Measurements from ENCODE around the gene INHBB.
"Not testable (repeated sequence)": the region's sequence is repeated elsewhere in the genome, so short reads cannot be mapped to it uniquely, and the experiment has no call there.

The INHBB gene

DNA sequence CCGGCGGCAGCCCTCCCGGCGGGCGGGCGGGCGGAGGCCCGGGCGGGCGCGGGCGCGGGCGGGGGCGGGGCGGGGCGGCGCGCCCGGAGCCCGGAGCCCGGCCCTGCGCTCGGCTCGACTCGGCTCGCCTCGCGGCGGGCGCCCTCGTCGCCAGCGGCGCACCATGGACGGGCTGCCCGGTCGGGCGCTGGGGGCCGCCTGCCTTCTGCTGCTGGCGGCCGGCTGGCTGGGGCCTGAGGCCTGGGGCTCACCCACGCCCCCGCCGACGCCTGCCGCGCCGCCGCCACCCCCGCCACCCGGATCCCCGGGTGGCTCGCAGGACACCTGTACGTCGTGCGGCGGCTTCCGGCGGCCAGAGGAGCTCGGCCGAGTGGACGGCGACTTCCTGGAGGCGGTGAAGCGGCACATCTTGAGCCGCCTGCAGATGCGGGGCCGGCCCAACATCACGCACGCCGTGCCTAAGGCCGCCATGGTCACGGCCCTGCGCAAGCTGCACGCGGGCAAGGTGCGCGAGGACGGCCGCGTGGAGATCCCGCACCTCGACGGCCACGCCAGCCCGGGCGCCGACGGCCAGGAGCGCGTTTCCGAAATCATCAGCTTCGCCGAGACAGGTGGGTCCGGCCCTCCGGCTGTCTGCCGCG, at the start of gene INHBB:
Gene INHBB, plus strand, starts transcription at position 111 of the 641 bp plus-strand sequence. Its CDS starts 53 bp downstream, at position 164.
- no peak for DNase-seq

DNA sequence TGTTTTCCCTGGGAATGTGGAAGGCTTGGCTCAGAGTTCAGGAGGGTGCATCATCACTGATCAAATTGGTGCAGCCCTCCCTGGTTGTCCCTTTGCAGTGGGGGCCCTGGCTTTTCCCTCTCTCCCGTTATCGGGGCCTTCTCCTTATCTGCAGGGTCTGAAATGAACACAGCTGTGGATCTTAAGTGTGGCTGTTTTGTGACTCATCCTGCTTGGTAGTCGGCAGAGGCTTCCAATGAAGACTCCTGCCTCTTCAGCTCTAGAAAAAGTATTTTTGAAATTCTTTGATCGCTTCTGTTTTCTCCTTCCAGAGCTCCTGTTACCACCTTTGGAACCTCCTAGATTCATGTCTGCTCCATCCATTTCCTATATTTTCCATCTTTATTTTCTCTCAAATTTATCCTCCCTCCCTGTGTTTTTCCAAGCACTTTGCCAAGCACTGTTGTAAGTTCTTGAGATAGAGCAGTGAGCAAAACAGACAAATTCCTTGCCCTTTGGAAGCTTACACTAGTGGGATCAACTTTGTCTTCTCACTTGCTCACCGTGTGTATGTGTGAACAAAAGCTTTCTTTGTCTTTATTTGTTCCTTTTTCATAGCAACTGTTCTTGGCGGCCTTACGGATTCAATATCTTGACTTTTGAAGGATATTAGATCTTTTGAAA, 47.6 kb upstream of the INHBB start:
- no peak for DNase-seq

DNA sequence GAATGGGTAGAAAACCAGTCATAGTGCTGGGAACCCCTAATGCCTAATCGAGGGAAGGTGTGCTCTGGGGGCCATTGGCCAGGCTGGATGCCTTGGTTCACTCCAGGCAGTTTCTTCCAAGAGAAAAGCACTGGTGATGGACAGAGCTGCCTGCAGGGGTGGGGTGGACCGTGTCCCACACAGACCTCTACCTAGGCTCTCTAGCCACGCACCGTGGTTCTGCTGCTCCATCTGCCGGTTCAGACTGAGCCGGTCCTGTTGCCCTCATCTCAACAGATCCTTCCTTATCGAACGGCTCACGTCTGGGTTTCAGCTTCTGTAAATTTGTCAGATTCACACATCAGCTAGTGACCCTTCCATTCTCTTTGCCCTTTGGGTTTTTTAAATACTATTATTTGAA, 46.9 kb upstream of the INHBB start:
- no peak for DNase-seq

DNA sequence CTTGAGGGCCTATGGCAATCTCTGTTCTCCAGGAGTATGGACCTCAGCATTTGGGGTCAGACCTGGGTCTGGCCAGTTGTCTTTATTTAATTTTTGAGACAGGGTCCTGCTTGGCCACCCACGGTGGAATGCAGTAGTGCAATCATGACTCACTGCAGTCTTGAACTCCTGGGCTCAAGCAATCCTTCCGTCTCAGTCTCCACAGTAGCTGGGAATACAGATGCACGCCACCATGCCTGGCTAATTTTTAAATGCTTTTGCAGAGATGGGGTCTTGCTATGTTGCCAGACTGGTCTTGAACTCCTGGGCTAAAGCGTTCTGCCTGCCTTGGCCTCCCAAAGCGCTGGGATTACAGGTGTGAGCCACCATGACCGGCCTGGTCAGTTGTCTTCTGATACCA, 46.4 kb upstream of the INHBB start:
- DNase-seq: no peak

DNA sequence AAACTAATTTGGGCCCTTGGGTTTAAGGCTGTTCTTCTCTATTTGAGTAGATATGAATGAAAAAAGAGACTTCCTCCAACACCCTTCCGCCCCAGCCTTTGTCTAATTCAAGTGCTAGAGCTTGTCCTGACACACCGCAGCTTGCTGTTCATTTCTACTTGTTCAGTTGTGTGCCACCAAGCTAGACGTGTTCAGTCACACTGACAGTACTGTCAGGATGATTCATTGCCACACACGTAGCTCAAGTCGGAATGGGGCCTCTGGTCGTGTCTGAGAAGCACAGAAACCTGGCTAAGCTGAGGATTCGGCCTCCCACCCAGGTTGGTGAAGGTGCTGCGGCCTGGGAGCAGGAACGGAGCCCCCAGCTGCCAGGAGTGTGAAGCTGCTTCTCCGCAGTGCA, 45.6 kb upstream of the INHBB start:
- DNase-seq: no peak

DNA sequence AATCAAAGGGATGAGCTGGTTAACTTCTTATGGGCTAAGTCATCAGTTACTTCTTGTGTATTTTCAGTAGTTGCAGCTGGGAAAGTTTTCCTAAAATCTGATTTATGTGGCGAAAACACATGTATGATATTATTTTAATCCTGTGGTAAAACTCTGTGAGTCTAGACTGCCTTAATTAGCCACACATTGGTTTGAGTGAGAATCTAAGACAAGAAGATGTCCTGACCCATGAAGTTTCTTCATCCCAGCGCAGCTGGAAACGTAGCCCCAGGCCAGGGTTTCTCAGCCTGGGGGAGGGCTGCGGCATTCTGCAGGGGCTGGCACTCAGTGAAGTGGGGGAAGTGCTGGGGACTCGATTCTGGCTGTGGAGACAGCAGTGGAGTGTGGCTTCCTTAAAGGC, 44.7 kb upstream of the INHBB start:
- DNase-seq: no peak

DNA sequence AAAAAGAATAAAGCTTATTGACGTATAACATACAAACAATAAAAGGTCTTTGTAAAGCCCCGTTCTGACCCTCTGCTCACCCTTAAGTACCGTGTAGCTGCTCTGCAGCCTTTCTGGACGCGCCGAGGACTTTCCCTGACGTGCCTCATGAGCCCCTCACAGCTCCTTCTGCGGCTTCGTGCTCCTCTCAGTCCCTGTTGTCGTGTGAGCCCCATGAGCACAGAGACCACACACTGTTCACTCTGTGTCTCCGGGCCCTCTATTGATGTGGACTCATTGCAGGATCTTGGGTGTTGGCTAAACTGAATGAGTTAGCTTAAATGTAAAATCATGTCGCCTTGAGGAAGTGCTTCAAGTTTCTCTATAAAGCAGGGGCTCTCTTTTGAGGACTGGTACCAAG, 43.6 kb upstream of the INHBB start:
- DNase-seq: no peak

DNA sequence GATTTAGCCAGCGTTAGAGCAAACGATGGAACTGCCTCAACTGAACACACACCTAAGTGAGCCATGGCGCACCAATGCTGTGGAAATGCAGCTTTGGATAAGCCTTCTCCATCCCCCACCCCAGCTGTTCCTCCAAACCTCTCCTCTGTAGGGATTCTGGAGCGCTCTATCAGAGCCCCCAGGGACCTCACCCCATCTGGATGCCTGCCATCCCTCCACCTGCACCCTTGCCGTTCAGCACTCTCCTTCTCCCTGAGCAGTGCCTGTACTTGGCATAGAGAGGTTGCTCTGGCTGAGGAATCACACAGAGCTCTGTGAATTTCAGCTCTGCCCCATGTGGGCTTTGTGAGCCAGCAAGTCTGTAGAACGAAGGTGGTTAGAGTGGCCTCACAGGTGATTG, 42.8 kb upstream of the INHBB start:
- peak; percentile 63 for DNase-seq

DNA sequence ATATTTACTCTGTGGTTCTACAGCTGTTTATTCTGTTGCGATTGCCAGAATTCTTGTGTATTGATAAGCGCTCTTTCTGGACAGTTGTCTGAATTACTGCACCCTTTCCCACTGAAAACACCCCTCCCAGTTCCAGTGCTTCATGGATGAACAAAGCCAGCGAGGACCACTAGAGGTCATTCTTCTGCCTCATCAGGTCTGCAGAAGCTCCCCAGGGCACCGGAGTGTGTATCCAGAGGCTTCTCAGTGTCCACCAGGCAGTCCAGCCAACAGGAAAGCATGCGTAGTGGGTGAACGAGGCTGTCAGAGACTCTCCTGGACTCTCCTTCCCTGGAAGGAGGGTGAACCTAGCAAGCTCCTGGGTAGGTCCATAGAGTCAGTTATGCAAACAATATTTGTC, 40.6 kb upstream of the INHBB start:
- DNase-seq: no peak

DNA sequence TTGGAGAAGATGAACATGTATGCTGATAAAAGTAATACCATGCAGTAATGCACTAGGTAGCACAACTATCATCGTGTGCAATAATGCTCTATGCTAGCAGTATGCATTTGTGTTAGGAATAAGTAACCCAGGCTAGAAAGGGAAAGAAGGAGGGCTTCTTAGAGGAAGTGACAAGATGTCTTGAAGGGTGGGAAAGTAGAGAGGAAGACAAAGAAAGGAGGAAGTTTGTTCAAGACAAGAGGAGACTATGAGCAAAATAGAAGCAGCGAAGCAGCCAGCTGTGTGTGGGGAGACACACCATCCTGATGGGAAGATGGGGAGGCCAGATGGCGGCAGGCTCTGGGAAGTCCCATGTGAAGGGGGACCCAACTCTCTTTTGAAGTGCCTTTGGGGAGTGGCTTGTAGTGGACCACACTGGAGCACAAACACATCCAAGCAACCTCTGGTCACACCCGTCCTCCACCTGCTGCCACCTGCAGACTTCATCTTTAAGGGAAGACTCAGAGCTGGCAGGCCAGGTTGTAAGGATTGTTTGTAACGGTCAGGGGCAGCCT, 39.9 kb upstream of the INHBB start:
- no peak for DNase-seq

DNA sequence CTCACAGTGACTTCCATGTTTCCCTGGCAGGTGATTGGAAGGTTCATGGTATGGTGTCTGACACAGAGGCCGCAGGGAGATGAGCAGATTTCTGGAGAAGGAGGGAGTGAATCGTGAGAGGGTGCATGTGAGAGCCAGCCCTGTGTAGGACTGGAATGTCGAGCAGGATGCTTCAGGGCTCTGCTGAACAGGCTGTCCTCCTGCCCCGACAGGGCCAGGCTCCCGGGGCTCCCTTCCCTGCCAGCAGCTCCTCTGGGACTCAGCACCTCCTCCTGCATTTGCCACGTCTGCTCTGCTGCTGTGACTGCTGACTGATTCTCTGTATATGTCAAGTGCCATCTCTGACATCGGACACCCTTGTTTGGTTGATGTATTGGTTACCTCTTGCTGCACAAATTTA, 38.5 kb upstream of the INHBB start:
- DNase-seq: no peak

DNA sequence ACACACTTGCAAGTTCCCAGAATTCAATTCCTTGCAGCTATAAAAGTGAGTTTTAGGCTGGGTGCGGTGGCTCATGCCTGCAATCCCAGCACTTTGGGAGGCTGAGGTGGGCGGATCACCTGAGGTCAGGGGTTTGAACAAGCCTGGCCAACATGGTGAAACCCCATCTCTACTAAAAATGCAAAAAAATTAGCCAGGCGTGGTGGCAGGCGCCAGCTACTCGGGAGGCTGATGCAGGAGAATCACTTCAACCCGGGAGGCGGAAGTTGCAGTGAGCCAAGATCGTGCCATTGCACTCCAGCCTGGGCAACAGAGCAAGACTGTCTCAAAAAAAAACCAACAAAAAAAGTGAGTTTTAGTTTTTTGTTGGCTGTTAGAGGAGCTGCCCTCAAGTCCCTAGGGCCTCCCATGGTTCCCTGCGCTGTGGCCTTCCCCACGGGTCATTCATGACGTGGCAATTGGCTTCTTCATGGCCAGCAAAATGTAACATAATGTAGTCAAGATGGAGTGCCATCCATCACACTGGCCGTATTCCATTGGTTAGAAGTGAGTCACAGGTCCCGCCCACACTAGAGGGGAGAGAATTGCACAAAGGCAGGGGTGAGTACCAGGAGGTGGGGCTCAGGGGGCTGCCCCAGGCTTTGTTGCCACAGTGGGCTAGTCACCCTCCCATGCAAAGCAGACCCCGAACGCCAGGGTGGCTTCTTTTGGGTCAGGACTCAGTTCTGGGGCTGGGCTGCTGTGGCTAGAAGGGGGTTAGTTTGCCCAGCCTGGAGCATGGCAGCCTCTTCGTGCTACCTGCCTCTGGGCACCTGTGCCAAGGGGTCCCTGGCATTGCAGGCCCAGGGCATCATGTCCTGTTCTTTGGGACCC, 37.7 kb upstream of the INHBB start:
- no peak for DNase-seq

DNA sequence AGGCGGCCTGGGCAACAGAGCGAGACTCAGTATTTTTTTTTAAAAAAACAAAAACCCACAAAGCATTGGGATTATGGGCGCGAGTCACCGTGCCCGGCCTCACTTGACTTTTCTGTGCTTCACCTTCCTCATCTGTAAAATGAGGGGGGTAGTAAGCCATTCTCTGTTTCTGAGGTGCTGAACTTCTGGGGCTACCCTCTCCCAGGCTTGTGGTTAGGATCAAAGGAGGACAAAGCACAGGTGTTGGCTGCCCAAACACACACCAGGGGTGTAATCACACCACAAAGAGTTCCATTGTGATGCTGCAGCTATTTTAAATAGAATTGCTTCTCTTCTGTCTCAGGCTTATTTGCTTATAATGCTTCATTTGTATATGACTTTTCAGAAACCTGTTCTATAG, 35.8 kb upstream of the INHBB start:
- DNase-seq: no peak

DNA sequence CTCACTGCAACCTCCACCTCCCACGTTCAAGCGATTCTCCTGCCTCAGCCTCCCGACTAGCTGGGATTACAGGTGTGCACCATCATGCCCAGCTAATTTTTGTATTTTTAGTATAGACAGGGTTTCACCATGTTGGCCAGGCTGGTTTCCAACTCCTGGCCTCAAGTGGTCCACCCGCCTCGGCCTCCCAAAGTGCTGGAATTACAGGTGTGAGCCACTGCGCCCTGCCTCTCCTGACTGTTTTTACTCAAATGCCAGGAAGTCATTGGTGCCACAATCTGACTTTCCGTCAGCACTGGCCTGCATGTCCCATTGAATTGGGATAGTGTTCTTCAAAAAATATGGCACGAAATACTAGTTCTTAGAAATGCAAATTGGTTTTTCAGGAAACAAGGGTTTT, 35.1 kb upstream of the INHBB start:
- DNase-seq: not testable (repeated sequence)

DNA sequence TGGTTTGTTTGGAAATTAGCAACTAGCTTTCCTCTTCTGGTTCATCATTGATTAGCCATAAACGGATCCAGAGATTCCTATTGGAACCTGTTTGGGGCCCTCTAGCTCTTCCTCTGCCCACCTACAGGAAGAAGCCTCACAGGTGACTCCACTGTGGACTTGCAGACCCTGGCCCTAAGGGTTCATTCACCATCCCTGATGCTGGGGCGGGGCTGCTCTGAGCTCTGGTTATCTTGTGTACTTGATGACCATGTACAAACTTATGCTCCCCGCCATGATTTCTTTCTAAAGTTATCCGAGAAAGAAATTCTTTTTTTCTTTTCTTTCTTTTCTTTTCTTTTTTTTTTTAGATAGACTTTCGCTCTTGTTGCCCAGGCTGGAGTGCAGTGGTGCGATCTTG, 33.9 kb upstream of the INHBB start:
- DNase-seq: no peak

DNA sequence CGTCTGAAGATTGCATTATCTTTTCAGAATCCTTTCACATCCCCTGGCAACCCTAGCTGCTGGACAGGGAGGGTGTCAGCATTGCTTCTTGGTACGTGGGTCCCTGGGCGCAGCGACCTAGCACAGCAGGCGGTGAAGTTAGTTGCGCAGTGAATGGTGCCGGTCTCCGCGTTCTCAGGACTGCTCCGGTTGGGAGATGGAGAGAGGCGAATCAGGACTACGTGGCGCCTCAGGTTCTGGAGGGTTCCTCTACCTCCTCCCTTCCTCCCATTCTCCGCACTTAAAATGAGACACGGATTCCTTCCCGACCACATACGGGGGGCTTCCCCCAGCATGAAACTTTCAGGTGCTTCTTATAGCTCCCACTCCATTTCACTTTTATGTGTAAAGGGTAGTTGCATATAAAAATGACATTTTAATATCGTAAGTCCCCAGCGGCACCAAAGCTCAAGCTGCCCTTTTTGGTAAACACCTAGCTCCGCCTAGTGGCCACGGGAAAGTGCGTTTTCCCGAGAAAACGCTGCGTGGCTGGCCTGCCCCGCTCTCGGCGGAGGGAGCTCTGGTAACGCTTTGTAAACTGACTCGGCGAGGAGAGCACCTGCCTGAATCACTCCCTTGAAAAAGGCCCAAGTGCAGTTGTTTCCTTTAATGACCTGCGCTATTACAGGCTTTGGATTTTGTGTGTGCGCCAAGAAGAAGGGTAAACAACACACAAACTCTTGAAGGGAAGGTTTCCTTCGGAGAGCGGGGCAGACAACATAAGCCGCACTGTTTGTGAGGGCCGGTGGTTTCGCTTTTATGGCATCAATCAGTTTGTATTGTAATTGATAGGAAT, 32.9 kb upstream of the INHBB start:
- DNase-seq: peak; percentile 78

DNA sequence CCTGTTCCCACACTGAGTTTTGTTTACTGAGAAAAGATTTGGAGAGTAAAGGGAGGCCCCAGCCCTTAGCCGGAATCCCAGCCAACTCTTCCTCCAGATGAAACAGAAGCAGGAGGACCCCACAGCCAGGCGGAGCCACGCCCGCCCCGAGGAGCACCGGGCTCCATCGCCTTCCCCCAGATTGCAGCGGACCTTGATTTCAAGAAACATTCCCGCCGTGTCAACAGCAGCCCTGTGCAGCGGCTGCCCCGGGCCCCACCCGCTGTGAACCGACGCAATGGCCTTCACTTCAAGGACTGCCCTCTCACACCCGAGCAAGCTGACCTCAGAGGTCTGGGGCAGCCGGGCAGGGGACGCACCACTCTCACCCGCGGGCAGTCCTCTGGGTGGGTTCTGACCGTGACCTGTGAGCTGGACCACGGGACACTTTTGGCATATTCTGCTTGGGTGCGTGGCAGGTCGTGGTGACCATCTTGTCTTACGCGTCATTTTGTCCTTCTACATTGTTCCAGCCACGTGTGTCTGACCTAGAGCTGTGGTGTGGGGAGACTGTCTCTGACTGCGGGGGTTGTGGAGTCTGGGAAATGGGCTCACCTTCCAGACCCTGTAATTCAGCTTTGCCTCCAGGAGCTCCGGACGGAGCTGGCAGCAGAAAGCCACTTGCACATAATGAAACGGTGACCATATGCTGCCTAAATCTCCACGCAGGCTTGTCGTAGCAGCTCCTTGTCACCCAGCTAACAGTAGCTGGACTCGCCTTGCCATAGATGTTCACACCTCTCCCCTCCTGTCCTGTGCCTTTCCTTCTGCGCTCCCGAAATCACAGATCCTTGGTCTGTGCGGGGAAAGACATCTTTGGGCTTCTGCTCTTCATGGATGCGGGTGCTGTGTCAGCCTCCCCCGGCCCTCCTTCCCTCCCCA, 32.0 kb upstream of the INHBB start:
- DNase-seq: no peak

DNA sequence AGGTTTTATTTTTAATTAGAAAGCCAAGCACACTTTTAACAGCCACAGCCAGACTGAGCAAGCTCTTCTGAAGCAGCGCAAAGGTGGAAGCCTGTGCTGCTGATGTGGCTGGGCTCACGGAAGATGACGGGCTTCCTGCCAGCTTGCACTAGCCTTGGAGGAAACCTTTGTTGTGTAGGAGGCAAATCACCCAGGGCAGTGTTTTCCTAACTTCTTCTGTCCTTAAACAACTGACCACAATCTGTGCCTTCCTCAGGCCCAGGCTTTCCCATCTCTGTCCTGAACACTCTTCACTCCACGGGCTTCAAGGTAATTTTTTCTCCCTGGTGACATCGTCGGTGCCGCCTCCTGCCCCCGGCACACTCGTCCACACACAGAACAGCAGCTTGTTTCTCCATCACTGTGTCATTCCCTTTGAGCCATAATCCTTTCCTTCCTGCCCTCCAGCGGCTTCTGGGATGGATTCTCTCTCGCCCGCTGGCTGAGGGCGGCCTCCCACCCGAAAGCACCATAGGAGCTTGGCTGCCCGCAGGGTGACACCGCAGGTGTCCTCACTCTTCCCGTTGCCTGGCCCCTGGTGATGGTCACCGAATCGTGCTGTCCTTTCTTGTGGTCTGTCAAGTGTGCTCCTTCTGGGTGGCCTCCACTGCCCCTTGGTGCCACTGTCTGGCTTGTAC, 31.1 kb upstream of the INHBB start:
- DNase-seq: no peak

DNA sequence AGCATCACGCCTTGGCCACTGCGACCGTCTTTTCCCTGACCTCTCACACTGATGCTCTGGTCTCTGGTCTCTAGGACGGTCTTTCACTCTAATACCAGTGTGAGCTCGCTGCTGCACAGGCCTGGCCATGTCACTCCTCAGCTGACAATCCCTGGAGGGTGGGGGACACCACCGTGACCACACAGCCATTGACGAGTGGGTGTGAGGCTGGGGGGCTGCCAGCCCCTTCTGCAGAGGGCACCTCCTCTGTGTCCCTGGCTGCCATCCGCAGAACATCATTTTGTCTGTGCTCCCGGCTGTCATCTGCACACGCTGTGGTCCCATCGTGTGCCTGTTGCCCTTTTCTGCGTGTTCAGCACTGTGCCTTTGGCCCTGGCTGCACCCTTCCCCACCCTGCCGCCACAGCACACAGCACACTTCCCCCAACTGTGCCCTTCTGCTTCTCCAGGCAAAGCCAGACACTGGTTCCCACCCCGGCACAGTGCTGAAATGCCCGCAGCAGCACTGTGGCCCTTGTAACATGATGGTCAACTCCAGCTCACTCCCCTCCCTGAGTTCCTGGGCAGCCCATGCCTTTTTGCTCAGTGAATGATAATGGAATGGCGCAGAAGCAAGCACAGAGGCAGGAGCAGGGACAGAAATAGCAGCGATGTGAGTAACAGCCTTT, 30.4 kb upstream of the INHBB start:
- DNase-seq: no peak

DNA sequence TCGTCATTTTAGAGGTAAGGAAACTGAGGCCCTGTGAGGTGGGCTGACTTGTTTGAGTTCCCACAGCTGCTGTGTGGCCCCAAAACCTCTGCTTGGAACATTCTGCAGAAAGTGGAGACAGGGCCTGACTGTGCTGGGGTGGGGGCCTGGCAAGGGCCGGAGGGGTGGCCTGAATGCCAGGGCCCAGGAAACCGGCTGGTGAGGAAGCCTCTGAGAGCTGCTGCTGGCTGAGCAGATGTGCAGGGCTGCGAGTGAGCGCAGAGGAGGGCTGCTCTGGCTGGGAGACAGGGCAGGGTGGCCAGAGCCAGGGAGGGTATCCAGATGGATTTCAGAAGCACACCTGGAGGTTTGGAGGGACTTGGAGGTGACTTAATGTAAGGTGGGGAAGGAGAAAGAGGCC, 29.9 kb upstream of the INHBB start:
- DNase-seq: no peak

All from NCI-H1694 (cell line).